Heart right ventricle (tissue), 16 donors: ENCODE results near the gene PIM2. TPM values are rescaled to one million over a fixed set of nuclear protein-coding genes. Genes with fewer than 3 reads are reported as not detected.

ENCODE experiments used
- ATAC-seq, 8 donors: fragments of 200-7000 bp; cut with Tn5 transposase; one replicate each; pipeline ENCODE4 v1.9.1; 2020; ENCODE audit warnings: mild to moderate bottlenecking in 8 of 8, moderate library complexity in 8 of 8, moderate number of reproducible peaks in 1 of 8
- DNase-seq, 2 donors: peaks; one replicate each; pipeline ENCODE4 v3.0.0-alpha.2; 2020
- H3K27ac ChIP-seq, 10 donors: fragments of 200-600 bp; sonication (generic) in 2 of 10; one replicate each; pipeline versions ENCODE4 v1.5.0 to v1.8.0; 2020 to 2022; ENCODE audit warnings: mild to moderate bottlenecking in 3 of 10
- H3K27me3 ChIP-seq, 7 donors: fragments of 200-600 bp; one replicate each; pipeline ENCODE4 v1.8.0; 2021 to 2022; ENCODE audit warnings: mild to moderate bottlenecking in 2 of 7
- H3K36me3 ChIP-seq, 9 donors: fragments of 200-600 bp; sonication (generic) in 1 of 9; one replicate each; pipeline versions ENCODE4 v1.5.0 to v1.8.0; 2020 to 2022; ENCODE audit warnings: mild to moderate bottlenecking in 2 of 9
- H3K4me1 ChIP-seq, 9 donors: fragments of 200-600 bp; sonication (generic) in 1 of 9; one replicate each; pipeline versions ENCODE4 v1.5.0 to v1.8.0; 2020 to 2022; ENCODE audit warnings: mild to moderate bottlenecking in 4 of 9
- H3K4me3 ChIP-seq, 10 donors: fragments of 200-600 bp; sonication (generic) in 2 of 10; one replicate each; pipeline versions ENCODE4 v1.5.0 to v1.8.0; 2020 to 2022; ENCODE audit warnings: mild to moderate bottlenecking in 7 of 10, moderate library complexity in 2 of 10
- H3K9me3 ChIP-seq, 11 donors: fragments of 200-600 bp in 10 of 11; sonication (generic) in 2 of 11; one replicate each; pipeline versions ENCODE4 v1.5.0 to v1.8.0; 2013 to 2022; ENCODE audit warnings: mild to moderate bottlenecking in 2 of 11, control low read depth in 1 of 11, moderate library complexity in 1 of 11
- WGBS, 2 donors: extraction: QIAGEN DNeasy Blood & Tissue Kit; methylation state at CpG; one replicate each; pipeline ENCODE4 v1.1.7; 2013; ENCODE audit warnings: inconsistent platforms in 1 of 2; 5-methylcytosine and 5-hydroxymethylcytosine counted together
- intact Hi-C, 10 donors: fragments of 100-400 bp; cut with DNase I; formaldehyde crosslinking; loops; one replicate each; pipeline versions ENCODE4 v1.11.1 to v1.14.2; 2022
- polyA plus RNA-seq, 2 donors: library from polyadenylated mRNA; stranded (reverse); fragments of 200-250 nt; gene quantifications; one replicate each; pipeline ENCODE4 v1.2.3, GENCODE V29; 2013
- total RNA-seq, 10 donors: library from RNA; stranded (reverse); fragmentation: NEBNext Ultra II Directional in 3 of 10; extraction: Animal tissue kit (Norgen Biotek cat#: 25700) in 3 of 10; gene quantifications; one replicate each; pipeline versions ENCODE4 v1.2.1 to v1.2.4, GENCODE V29; 2021 to 2023
- TF ChIP-seq, protein P1 (sequence below), 9 donors: fragments of 200-600 bp; sonication (generic) in 2 of 9; IDR thresholded peaks; one replicate each; pipeline versions ENCODE4 v1.5.0 to v1.8.0; 2021 to 2022; ENCODE audit warnings: antibody characterized with exemption in 9 of 9, mild to moderate bottlenecking in 5 of 9, moderate library complexity in 1 of 9
- donor health status: Arrhythmogenic right ventricular cardiomyopathy.
- donor health status: ischemic (EF 13 %, LVEDD 7.1; RV severe dilation, severe dysfunction).
- donor health status: healthy with polysubstance abuse.
- donor health status: DM: no; HTN: yes; CAD: no.
- donor health status: DM: no; HTN: no; CAD: no.
- donor health status: ischemic (EF 25% LVEDD 6.9; RV normal size, moderate dysfunction).
- donor health status: ischemic (EF 25% LVEDD 5.7; RV mildly dilated, moderate dysfunction).
- donor health status: healthy.
- donor health status: DM: yes; HTN: yes; CAD: no.
- donor health status: Ischemic cardiomyopathy.
- donor health status: ischemic (EF 35%, LVEDD 5.7; RV mildly dilated, moderate dysfunction).
- donor health status: nonischemic (EF 11% LVEDD 7.7; RV severe dilation, severe dysfunction).
- donor health status: DM: yes; HTN: yes; CAD: no.
- donor health status: PGD.
- donor health status: ischemic (EF 29% LVEDD 5.4; RV normal size, mild dysfunction).
- donor health status: nonischemic (EF 23%, LVEDD 6.1; RV moderate dilation, normal function).

Gene PIM2
- total and polyA plus RNA-seq, 12 donors = 1.8 to 14.0 (median 3.3) TPM

DNA sequence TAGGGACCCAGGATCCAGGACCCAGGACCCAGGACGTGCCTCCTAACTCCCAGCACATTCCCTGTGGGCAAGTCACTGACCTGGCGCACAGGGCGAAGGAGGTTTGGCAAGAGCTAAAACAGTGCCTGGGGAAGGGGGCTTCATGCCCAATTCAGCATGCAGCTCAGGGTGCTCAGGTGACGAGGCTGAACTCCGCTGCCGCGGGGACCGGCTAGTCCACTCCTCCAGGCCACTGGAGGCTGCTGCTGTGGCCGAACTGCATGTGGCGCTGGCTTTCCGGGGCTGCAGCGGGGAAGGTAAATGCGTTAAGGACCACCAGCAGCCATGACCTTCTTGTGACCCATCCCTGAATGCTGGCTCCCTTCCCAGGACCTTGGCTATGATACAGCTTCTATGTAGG, 4.9 kb upstream of the PIM2 start:
- Histone ChIP-seq H3K27me3 (no peaks in the 10 kb centered on the region), H3K27ac (no peak overlapping the region), H3K4me1 (peaks cover 0 to 11% (median 4%) of the 10 kb centered on the region in 9 donors), H3K36me3 (peaks cover 0 to 70% (median 0%) of the 10 kb centered on the region in 9 donors), H3K4me3 (no peak overlapping the region), H3K9me3 (no peaks in the 10 kb centered on the region)
- 81 to 84% methylated on average over 13 of the region's 13 CpGs for WGBS, 2 donors
- ATAC-seq = no peak
- intact Hi-C loops = no loop called here
- no peak for DNase-seq
- TF ChIP-seq, protein P1, sequence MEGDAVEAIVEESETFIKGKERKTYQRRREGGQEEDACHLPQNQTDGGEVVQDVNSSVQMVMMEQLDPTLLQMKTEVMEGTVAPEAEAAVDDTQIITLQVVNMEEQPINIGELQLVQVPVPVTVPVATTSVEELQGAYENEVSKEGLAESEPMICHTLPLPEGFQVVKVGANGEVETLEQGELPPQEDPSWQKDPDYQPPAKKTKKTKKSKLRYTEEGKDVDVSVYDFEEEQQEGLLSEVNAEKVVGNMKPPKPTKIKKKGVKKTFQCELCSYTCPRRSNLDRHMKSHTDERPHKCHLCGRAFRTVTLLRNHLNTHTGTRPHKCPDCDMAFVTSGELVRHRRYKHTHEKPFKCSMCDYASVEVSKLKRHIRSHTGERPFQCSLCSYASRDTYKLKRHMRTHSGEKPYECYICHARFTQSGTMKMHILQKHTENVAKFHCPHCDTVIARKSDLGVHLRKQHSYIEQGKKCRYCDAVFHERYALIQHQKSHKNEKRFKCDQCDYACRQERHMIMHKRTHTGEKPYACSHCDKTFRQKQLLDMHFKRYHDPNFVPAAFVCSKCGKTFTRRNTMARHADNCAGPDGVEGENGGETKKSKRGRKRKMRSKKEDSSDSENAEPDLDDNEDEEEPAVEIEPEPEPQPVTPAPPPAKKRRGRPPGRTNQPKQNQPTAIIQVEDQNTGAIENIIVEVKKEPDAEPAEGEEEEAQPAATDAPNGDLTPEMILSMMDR (IDR thresholded peaks at IDR 0.05) = no peak

DNA sequence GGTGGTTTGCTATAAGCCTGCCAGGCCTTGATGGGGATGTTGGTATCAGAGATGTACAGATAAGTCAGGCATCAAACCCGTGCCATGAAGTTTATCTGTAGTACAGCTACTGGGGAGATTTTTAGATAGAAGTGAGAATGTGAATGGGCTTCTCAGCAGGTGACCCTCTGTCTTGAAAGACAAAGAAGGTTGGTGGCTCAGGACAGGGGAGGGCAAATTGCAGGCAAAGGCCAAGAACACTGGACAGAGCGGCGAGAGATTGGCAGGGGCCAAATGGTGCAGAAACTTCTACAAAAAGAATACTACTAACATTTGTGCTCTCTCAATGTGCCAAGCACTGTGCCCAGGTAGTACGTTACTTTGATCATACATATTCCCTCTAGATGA, 1.9 kb upstream of the PIM2 start:
- DNase-seq = no peak
- Histone ChIP-seq H3K4me3 (no peak overlapping the region), H3K27me3 (no peaks in the 10 kb centered on the region), H3K9me3 (no peaks in the 10 kb centered on the region), H3K4me1 (peaks cover 0 to 31% (median 4%) of the 10 kb centered on the region in 9 donors), H3K27ac (peak overlapping the region in 1 of 10 donors; percentile 91), H3K36me3 (peaks cover 0 to 39% (median 0%) of the 10 kb centered on the region in 9 donors)
- TF ChIP-seq, protein P1 (IDR thresholded peaks at IDR 0.05) = no peak
- ATAC-seq = no peak
- intact Hi-C loops = no loop called here
- 87 to 100% methylated on average over 3 to 4 of the region's 4 CpGs for WGBS, 2 donors

DNA sequence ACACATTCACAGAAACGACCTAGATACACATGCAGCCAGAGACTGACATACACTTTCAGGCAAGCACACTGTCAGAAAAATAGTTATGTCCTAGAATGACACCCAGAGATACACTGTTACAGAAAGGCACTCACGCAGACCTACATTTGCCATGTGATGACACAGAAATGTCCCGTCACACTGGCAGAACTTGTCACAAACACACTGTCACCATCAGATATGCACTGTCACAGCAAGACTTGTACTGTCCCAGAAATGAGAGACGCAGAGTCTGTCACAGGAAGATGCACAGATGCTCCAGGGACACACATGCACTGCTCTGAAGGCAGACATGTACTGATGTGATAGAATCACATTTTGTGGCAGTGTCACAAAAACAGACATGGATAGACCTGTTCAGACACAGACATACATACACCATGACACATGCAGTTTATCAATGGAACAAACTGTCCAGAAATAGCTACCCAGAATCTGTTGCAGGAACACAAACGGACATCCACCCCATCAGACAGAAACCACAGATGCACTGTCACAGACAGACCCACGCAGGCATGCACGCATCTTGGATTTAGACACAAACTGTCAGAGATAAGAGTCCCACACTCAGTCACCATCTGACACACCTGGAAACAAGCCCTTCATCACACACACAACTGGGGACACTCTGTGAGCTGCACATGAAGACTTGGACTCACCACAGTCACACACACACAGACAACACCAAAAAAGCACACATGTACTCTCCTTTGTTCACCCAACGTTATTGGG, 1.3 kb upstream of the PIM2 start:
- H3K27me3 ChIP-seq = no peaks in the 10 kb centered on the region
- H3K4me1 ChIP-seq = peaks cover 0 to 31% (median 4%) of the 10 kb centered on the region in 9 donors
- intact Hi-C loops = loop anchor here in 3 of 10 donors (10.0 kb wide), 2 partner anchors 275 to 1265 kb away; partner anchors contain the start of genes ELK1 (in 1 of the 3) and UXT (in 1 of the 3)
- peak overlapping the region in 5 of 10 donors; percentile 73 to 91 (median 73) for H3K27ac ChIP-seq
- TF ChIP-seq, protein P1 (IDR thresholded peaks at IDR 0.05) = no peak
- no peak for ATAC-seq
- no peak for DNase-seq
- peaks cover 0 to 38% (median 0%) of the 10 kb centered on the region in 9 donors for H3K36me3 ChIP-seq
- H3K9me3 ChIP-seq = no peaks in the 10 kb centered on the region
- 49 to 52% methylated on average over 8 of the region's 8 CpGs for WGBS, 2 donors
- H3K4me3 ChIP-seq = peak overlapping the region in 2 of 10 donors; percentile 48 to 68

DNA sequence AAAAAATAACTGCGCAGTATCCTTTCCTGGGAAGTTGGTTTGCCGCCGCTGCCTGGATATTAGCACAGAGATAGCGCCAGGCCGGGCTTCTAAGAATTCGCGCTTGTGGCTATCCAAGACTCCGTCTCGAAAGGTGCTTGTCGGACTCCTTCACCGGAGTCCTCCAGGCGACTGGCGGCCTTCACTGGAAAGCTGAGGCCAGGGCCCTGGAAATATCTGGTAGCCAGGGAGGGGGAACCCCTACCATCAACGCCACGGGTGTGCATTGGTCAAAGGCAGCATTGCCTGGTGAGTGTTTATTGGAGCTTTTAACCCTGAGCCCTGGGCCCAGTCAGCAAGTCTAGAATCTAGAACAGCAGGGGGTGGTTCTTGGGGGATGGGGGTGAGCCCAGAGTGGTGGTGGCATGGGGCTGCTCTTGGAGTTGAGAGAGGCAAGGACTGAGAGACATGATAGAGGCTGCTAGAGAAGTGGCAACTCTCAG, 577 bp upstream of the PIM2 start:
- ATAC-seq (peak in 6 of 8 donors; percentile 1 to 26 (median 14)), DNase-seq (no peak)
- peak overlapping the region in 9 of 10 donors; percentile 22 to 91 (median 73) for H3K27ac ChIP-seq
- peaks cover 0 to 31% (median 4%) of the 10 kb centered on the region in 9 donors for H3K4me1 ChIP-seq
- H3K4me3 ChIP-seq = peak overlapping the region; percentile 38 to 68 (median 60)
- intact Hi-C loops = loop anchor here in 3 of 10 donors (10.0 kb wide), 2 partner anchors 275 to 1265 kb away; partner anchors contain the start of genes ELK1 (in 1 of the 3) and UXT (in 1 of the 3)
- H3K27me3 ChIP-seq = no peaks in the 10 kb centered on the region
- WGBS, 2 donors = 2% methylated on average over 13 to 15 of the region's 15 CpGs
- TF ChIP-seq, protein P1 (IDR thresholded peaks at IDR 0.05) = no peak
- no peaks in the 10 kb centered on the region for H3K9me3 ChIP-seq
- peaks cover 0 to 38% (median 0%) of the 10 kb centered on the region in 9 donors for H3K36me3 ChIP-seq
